Measurements from ENCODE around the gene LDLRAP1.

Gene LDLRAP1

GRCh38 chr1:25517476-25518394, 25.7 kb upstream of the LDLRAP1 start:
- no peak overlapping the region for H3K4me3 ChIP-seq (ENCODE audit: control insufficient read depth, low read depth, low read length)
- no peak for DNase-seq (ENCODE audit: low read depth)
- TF ChIP-seq CTCF (IDR thresholded peaks at IDR 0.05; ENCODE audit: control insufficient read depth, insufficient read depth, low read depth, low read length, missing control alignments): no peak

- no peak overlapping the region for H3K4me3 ChIP-seq (ENCODE audit: control insufficient read depth, low read depth, low read length)
- no peak for TF ChIP-seq CTCF (IDR thresholded peaks at IDR 0.05; ENCODE audit: control insufficient read depth, insufficient read depth, low read depth, low read length, missing control alignments)
- DNase-seq (ENCODE audit: low read depth): peak; percentile 47
Measured at GRCh38 chr1:25519624-25520023, 23.8 kb upstream of the LDLRAP1 start.

- TF ChIP-seq CTCF (IDR thresholded peaks at IDR 0.05; ENCODE audit: control insufficient read depth, insufficient read depth, low read depth, low read length, missing control alignments): peak; percentile 73
- DNase-seq (ENCODE audit: low read depth): no peak
Measured at GRCh38 chr1:25520446-25521061, 22.9 kb upstream of the LDLRAP1 start.

GRCh38 chr1:25522031-25522655, 21.3 kb upstream of the LDLRAP1 start:
- no peak for DNase-seq (ENCODE audit: low read depth)
- no peak for TF ChIP-seq CTCF (IDR thresholded peaks at IDR 0.05; ENCODE audit: control insufficient read depth, insufficient read depth, low read depth, low read length, missing control alignments)
- no peak overlapping the region for H3K4me3 ChIP-seq (ENCODE audit: control insufficient read depth, low read depth, low read length)

More at GRCh38 chr1:25520446-25521061, 22.9 kb upstream of the LDLRAP1 start:
- H3K4me3 ChIP-seq (ENCODE audit: control insufficient read depth, low read depth, low read length): no peak overlapping the region

- peak; percentile 28 for TF ChIP-seq CTCF (IDR thresholded peaks at IDR 0.05; ENCODE audit: control insufficient read depth, insufficient read depth, low read depth, low read length, missing control alignments)
- no peak overlapping the region for H3K4me3 ChIP-seq (ENCODE audit: control insufficient read depth, low read depth, low read length)
- no peak for DNase-seq (ENCODE audit: low read depth)
Measured at GRCh38 chr1:25523542-25523941, 19.9 kb upstream of the LDLRAP1 start.

GRCh38 chr1:25524568-25525360, 18.6 kb upstream of the LDLRAP1 start:
- no peak for TF ChIP-seq CTCF (IDR thresholded peaks at IDR 0.05; ENCODE audit: control insufficient read depth, insufficient read depth, low read depth, low read length, missing control alignments)
- no peak for DNase-seq (ENCODE audit: low read depth)
- no peak overlapping the region for H3K4me3 ChIP-seq (ENCODE audit: control insufficient read depth, low read depth, low read length)

Data from AG09309 (cell line).